AG08395 (cell line): Measurements from ENCODE around the gene METTL25.

Experiments
- DNase-seq: peaks from one replicate; pipeline ENCODE4 v3.0.0; 2012; ENCODE audit warnings: mixed read lengths, low spot score

The METTL25 gene

DNA sequence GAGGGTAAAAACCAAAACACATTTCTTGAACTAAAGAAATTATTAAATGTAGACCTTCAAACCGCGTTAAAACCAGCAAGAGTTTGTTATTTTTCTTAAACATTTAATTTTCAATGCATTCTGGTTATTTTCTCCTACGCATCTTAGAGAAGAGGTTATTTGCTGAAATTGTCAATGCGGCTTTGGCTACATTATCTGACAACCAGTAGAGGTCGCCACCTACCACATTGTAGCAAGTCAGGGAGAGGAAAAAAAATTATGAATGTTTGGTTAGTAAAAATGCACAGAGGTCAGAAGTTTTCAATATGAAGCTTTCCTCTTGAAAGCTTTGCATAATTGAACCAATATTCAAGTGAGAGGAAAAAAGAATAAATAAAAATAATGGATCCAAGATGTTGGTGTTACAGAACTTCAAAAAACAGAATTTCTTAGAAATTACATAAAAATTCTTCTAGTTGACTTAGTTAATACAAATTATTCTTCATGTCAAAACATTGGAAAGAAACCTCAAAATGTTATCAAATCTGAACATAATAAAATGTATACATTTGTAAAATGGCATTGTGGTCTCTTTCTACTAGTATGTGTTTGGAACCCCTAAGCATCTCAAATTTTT lies 168.9 kb downstream of the METTL25 start:
- peak; percentile 45 for DNase-seq
